Raji (cell line): Measurements from ENCODE around the gene NHSL2.

ENCODE experiments used
- POLR2A ChIP-seq: IDR thresholded peaks from 2 replicates; pipeline ENCODE4 v1.6.1; 2011; ENCODE audit warnings: low read depth, low read length, control low read depth; ENCODE audit not compliant: insufficient read depth

NHSL2 gene

GRCh38 chrX:72126539-72127140, 216.0 kb downstream of the NHSL2 start:
- TF ChIP-seq POLR2A: no peak

GRCh38 chrX:72127332-72127731, 216.7 kb downstream of the NHSL2 start:
- TF ChIP-seq POLR2A: no peak

GRCh38 chrX:72128183-72128834, 217.7 kb downstream of the NHSL2 start:
- TF ChIP-seq POLR2A: no peak

- TF ChIP-seq POLR2A: no peak
These were observed 218.2 kb downstream of the NHSL2 start for GRCh38 chrX:72128881-72129280.

- TF ChIP-seq POLR2A: no peak
These were observed 219.0 kb downstream of the NHSL2 start for GRCh38 chrX:72129661-72130060.

- TF ChIP-seq POLR2A: no peak
These were observed 219.6 kb downstream of the NHSL2 start for GRCh38 chrX:72130156-72130761.

GRCh38 chrX:72130762-72131250, 220.2 kb downstream of the NHSL2 start:
- no peak for TF ChIP-seq POLR2A

GRCh38 chrX:72131317-72132294, 221.0 kb downstream of the NHSL2 start, which contains the start of gene RTL5:
Gene RTL5, minus strand, starts transcription at chrX:72131915.
- TF ChIP-seq POLR2A: no peak

- TF ChIP-seq POLR2A: no peak
These were observed 221.8 kb downstream of the NHSL2 start for GRCh38 chrX:72132456-72132855.

- TF ChIP-seq POLR2A: no peak
These were observed 223.4 kb downstream of the NHSL2 start for GRCh38 chrX:72133851-72134546.

- TF ChIP-seq POLR2A: no peak
These were observed 227.3 kb downstream of the NHSL2 start for GRCh38 chrX:72137846-72138495.

GRCh38 chrX:72139538-72139937, 228.9 kb downstream of the NHSL2 start:
- no peak for TF ChIP-seq POLR2A

GRCh38 chrX:72141372-72142004, 230.8 kb downstream of the NHSL2 start:
- TF ChIP-seq POLR2A: no peak
